OCI-LY3 (cell line): Measurements from ENCODE around the gene HLTF.

Source experiments
- CTCF ChIP-seq: fragments of 200-600, 300-600 bp; sonication (generic); IDR thresholded peaks from 2 replicates; pipeline ENCODE4 v1.5.1; 2014; ENCODE audit warnings: antibody characterized with exemption, low read length, low read depth
- EZH2phosphoT487 ChIP-seq: fragments of 200-600 bp; shearing (Covaris generic); IDR thresholded peaks from 2 replicates; pipeline ENCODE4 v1.6.1; 2018; ENCODE audit warnings: antibody characterized with exemption, mixed run types, low read depth

GRCh38 chr3:149038322-149038721 lies 48.0 kb downstream of the HLTF start:
- TF ChIP-seq CTCF (no peak), EZH2phosphoT487 (no peak)
